Spleen (tissue), 11 donors: ENCODE data around the gene RNPS1. TPM values are rescaled to one million over a fixed set of nuclear protein-coding genes. Genes with fewer than 3 reads are reported as not detected.

Source experiments
- DNase-seq: peaks from one replicate; pipeline ENCODE4 v3.0.0-alpha.2; 2020
- H3K27ac ChIP-seq, 8 donors: fragments of 200-600 bp; sonication (generic) in 7 of 8; 1 replicate in 4 of 8; 2 replicates in 4 of 8; pipeline versions ENCODE4 v1.5.0 to v1.8.0; 2016 to 2021; ENCODE audit warnings: inconsistent platforms in 4 of 8, mild to moderate bottlenecking in 4 of 8, moderate library complexity in 1 of 8
- H3K27me3 ChIP-seq, 7 donors: fragments of 200-600 bp; sonication (generic) in 6 of 7; replicated peaks in 1 of 7; 1 replicate in 4 of 7; 2 replicates in 3 of 7; pipeline versions ENCODE4 v1.5.0 to v1.8.0; 2016 to 2021; ENCODE audit warnings: inconsistent platforms in 3 of 7, mild to moderate bottlenecking in 1 of 7
- H3K36me3 ChIP-seq, 6 donors: fragments of 200-600 bp; sonication (generic) in 5 of 6; 1 replicate in 4 of 6; 2 replicates in 2 of 6; pipeline versions ENCODE4 v1.5.0 to v1.8.0; 2016 to 2021; ENCODE audit warnings: inconsistent platforms in 2 of 6
- H3K4me1 ChIP-seq, 6 donors: fragments of 200-600 bp; sonication (generic) in 5 of 6; 1 replicate in 3 of 6; 2 replicates in 3 of 6; pipeline versions ENCODE4 v1.5.0 to v1.8.0; 2016 to 2021; ENCODE audit warnings: inconsistent platforms in 3 of 6
- H3K4me3 ChIP-seq, 8 donors: fragments of 200-600 bp; sonication (generic) in 7 of 8; 1 replicate in 4 of 8; 2 replicates in 4 of 8; pipeline versions ENCODE4 v1.5.0 to v1.8.0; 2016 to 2021; ENCODE audit warnings: inconsistent platforms in 4 of 8, mild to moderate bottlenecking in 4 of 8, moderate library complexity in 2 of 8
- H3K9me3 ChIP-seq, 8 donors: fragments of 200-600 bp; sonication (generic) in 7 of 8; 1 replicate in 4 of 8; 2 replicates in 4 of 8; pipeline versions ENCODE4 v1.5.0 to v1.8.0; 2016 to 2021; ENCODE audit warnings: inconsistent platforms in 4 of 8
- CTCF ChIP-seq, 11 experiments: fragments of 200-600 bp in 7 of 11; fragments of 450-650 bp in 4 of 11; sonication (generic) in 4 of 11; IDR thresholded peaks in 8 of 11; conservative IDR thresholded peaks in 3 of 11; 1 replicate in 7 of 11; 2 replicates in 4 of 11; pipeline versions ENCODE4 v1.4.0 to v1.8.0; 2016 to 2021; ENCODE audit warnings: antibody characterized with exemption in 11 of 11, inconsistent platforms in 4 of 11, mild to moderate bottlenecking in 1 of 11
- POLR2A ChIP-seq, 3 donors: fragments of 450-650 bp; IDR thresholded peaks; one replicate each; pipeline ENCODE4 v1.5.1; 2017; ENCODE audit warnings: antibody characterized with exemption in 3 of 3, mild to moderate bottlenecking in 1 of 3
- POLR2AphosphoS5 ChIP-seq, 3 donors: sonication (generic); formaldehyde crosslinking; IDR thresholded peaks; one replicate each; pipeline ENCODE4 v1.5.1; 2017; ENCODE audit warnings: antibody characterized with exemption in 3 of 3
- WGBS, 5 donors: extraction: QIAGEN DNeasy Blood & Tissue Kit in 3 of 5; methylation state at CpG; one replicate each; pipeline versions ENCODE4 v1.1.5 to v1.1.7; 2013 to 2018; 5-methylcytosine and 5-hydroxymethylcytosine counted together
- intact Hi-C: fragments of 100-400 bp; cut with DNase I; formaldehyde crosslinking; loops from one replicate; pipeline ENCODE4 v1.15.0; 2023; ENCODE audit warnings: low total_unique reads
- polyA plus RNA-seq, 3 donors: library from polyadenylated mRNA; stranded (reverse); fragments of 200-250 nt; gene quantifications; one replicate each; pipeline ENCODE4 v1.2.1, GENCODE V29; 2013
- total RNA-seq, 7 donors: library from RNA; depleted of rRNA in 3 of 7; stranded (reverse); fragments of >200 nt in 3 of 7; fragmentation: NEBNext Ultra II Directional in 4 of 7; extraction: Animal tissue kit (Norgen Biotek cat#: 25700) in 4 of 7; gene quantifications; one replicate each; pipeline versions ENCODE4 v1.1.0 to v1.2.1, GENCODE V29; 2016 to 2021
- donor health status: healthy with polysubstance abuse.
- donor health status: DM: no; HTN: no; CAD: no; lungs with moderate emphysema.
- donor health status: DM: no; HTN: no; CAD: no.
- donor health status: Bipolar disorder and iron deficiency.
- donor health status: healthy.
- donor health status: DM: no; HTN: no; CAD: no.
- donor health status: DM: yes; HTN: yes; CAD: no.

Gene RNPS1
- total and polyA plus RNA-seq, 10 donors: 119 to 180 (median 130) TPM

GRCh38 chr16:2299915-2300192 lies 31.9 kb upstream of the RNPS1 start:
- H3K4me1 ChIP-seq: peaks cover 0 to 14% (median 5%) of the 10 kb centered on the region in 6 donors
- DNase-seq: no peak
- no peak overlapping the region for H3K27ac ChIP-seq
- no peaks in the 10 kb centered on the region for H3K9me3 ChIP-seq
- peaks cover 0 to 20% (median 2%) of the 10 kb centered on the region in 6 donors for H3K36me3 ChIP-seq
- intact Hi-C loops: no loop called here
- H3K4me3 ChIP-seq: no peak overlapping the region
- no peaks in the 10 kb centered on the region for H3K27me3 ChIP-seq
- 64 to 84% (median 73%) methylated on average over 10 of the region's 10 CpGs for WGBS, 5 donors
- TF ChIP-seq CTCF (IDR thresholded peaks at IDR 0.05 in 8 of 11, conservative IDR thresholded peaks at IDR 0.05 in 3 of 11) (no peak), POLR2AphosphoS5 (IDR thresholded peaks at IDR 0.05) (no peak), POLR2A (IDR thresholded peaks at IDR 0.05) (no peak)

GRCh38 chr16:2299121-2299914 lies 31.4 kb upstream of the RNPS1 start:
- no peaks in the 10 kb centered on the region for H3K27me3 ChIP-seq
- DNase-seq: no peak
- peaks cover 0 to 22% (median 2%) of the 10 kb centered on the region in 6 donors for H3K36me3 ChIP-seq
- no peaks in the 10 kb centered on the region for H3K9me3 ChIP-seq
- TF ChIP-seq POLR2A (IDR thresholded peaks at IDR 0.05) (no peak), CTCF (IDR thresholded peaks at IDR 0.05 in 8 of 11, conservative IDR thresholded peaks at IDR 0.05 in 3 of 11) (no peak), POLR2AphosphoS5 (IDR thresholded peaks at IDR 0.05) (no peak)
- intact Hi-C loops: no loop called here
- WGBS, 5 donors: 81 to 91% (median 86%) methylated on average over 15 to 31 of the region's 31 CpGs
- no peak overlapping the region for H3K4me3 ChIP-seq
- peaks cover 0 to 14% (median 5%) of the 10 kb centered on the region in 6 donors for H3K4me1 ChIP-seq
- H3K27ac ChIP-seq: no peak overlapping the region

- H3K27ac ChIP-seq: no peak overlapping the region
- H3K36me3 ChIP-seq: peaks cover 0 to 16% (median under 1%) of the 10 kb centered on the region in 6 donors
- no peak overlapping the region for H3K4me3 ChIP-seq
- 91 to 96% (median 95%) methylated on average over 9 of the region's 9 CpGs for WGBS, 5 donors
- H3K27me3 ChIP-seq: no peaks in the 10 kb centered on the region
- DNase-seq: no peak
- no peak for TF ChIP-seq POLR2AphosphoS5 (IDR thresholded peaks at IDR 0.05)
- TF ChIP-seq POLR2A (IDR thresholded peaks at IDR 0.05): no peak
- no peak for TF ChIP-seq CTCF (IDR thresholded peaks at IDR 0.05 in 8 of 11, conservative IDR thresholded peaks at IDR 0.05 in 3 of 11)
- H3K4me1 ChIP-seq: peaks cover 0 to 14% (median 5%) of the 10 kb centered on the region in 6 donors
- intact Hi-C loops: no loop called here
- no peaks in the 10 kb centered on the region for H3K9me3 ChIP-seq
Observed at GRCh38 chr16:2298621-2299020, 30.7 kb upstream of the RNPS1 start.

GRCh38 chr16:2297506-2297860 lies 29.6 kb upstream of the RNPS1 start:
- intact Hi-C loops: no loop called here
- Histone ChIP-seq H3K9me3 (no peaks in the 10 kb centered on the region), H3K4me3 (no peak overlapping the region), H3K27ac (no peak overlapping the region), H3K36me3 (peaks cover 0 to 13% (median 0%) of the 10 kb centered on the region in 6 donors), H3K27me3 (no peaks in the 10 kb centered on the region), H3K4me1 (peaks cover 0 to 14% (median 5%) of the 10 kb centered on the region in 6 donors)
- TF ChIP-seq CTCF (IDR thresholded peaks at IDR 0.05 in 8 of 11, conservative IDR thresholded peaks at IDR 0.05 in 3 of 11): no peak
- TF ChIP-seq POLR2A (IDR thresholded peaks at IDR 0.05): no peak
- no peak for TF ChIP-seq POLR2AphosphoS5 (IDR thresholded peaks at IDR 0.05)
- DNase-seq: no peak
- 87 to 98% (median 97%) methylated on average over 5 to 22 of the region's 22 CpGs for WGBS, 5 donors
